SK-N-SH (cell line): ENCODE data around the gene ZNF280C. TPM values are rescaled to one million over a fixed set of nuclear protein-coding genes. Genes with fewer than 3 reads are reported as not detected.

Experiments
- CTCF ChIA-PET: fragments of 300-600, 350-600 bp; formaldehyde crosslinking; extraction: SDS; loops from one replicate; lab custom pipeline; 2021; lab: Yijun Ruan, JAX
- POLR2A ChIA-PET: fragments of 350-600 bp; sonication (Branson Sonifier 250); formaldehyde crosslinking; extraction: SDS; loops from one replicate; lab custom pipeline; 2020; ENCODE audit warnings: antibody characterized with exemption, inconsistent platforms; lab: Yijun Ruan, JAX
- DNase-seq: peaks from one replicate; pipeline ENCODE4 v3.0.0; 2012
- H2AFZ ChIP-seq: fragments of 200-600 bp; sonication (generic); 2 replicates; pipeline ENCODE4 v1.8.1; 2016; ENCODE audit warnings: antibody characterized with exemption, mild to moderate bottlenecking, low read depth
- H3F3A ChIP-seq: fragments of 200-600 bp; sonication (generic); replicated peaks from 2 replicates; pipeline ENCODE3; 2016; ENCODE audit warnings: antibody characterized with exemption, mild to moderate bottlenecking; ENCODE audit not compliant: insufficient read depth
- H3K27ac ChIP-seq, 2 experiments: fragments of 200-500 bp in 1 of 2; fragments of 200-600 bp in 1 of 2; sonication (Bioruptor generic) in 1 of 2; sonication (generic), shearing (Covaris generic) in 1 of 2; 2 replicates each; pipeline versions ENCODE4 v1.5.1 to v1.6.1; 2014 to 2016; ENCODE audit warnings: low read depth in 2 of 2, inconsistent platforms in 1 of 2, low read length in 1 of 2, mild to moderate bottlenecking in 1 of 2, mixed read lengths in 1 of 2
- H3K27me3 ChIP-seq: fragments of 200-600 bp; sonication (generic), shearing (Covaris generic); 2 replicates; pipeline ENCODE4 v1.6.1; 2016; ENCODE audit warnings: mixed run types; ENCODE audit not compliant: insufficient read depth
- H3K36me3 ChIP-seq, 2 experiments: fragments of 200-500 bp in 1 of 2; fragments of 200-600 bp in 1 of 2; sonication (Bioruptor generic) in 1 of 2; sonication (generic) in 1 of 2; replicated peaks in 1 of 2; 2 replicates each; pipeline versions ENCODE3 to v1.5.1; 2014 to 2016; ENCODE audit warnings: low read length in 1 of 2, mild to moderate bottlenecking in 1 of 2; ENCODE audit not compliant: insufficient read depth in 2 of 2, control insufficient read depth in 1 of 2
- H3K4me1 ChIP-seq, 2 experiments: fragments of 200-500 bp in 1 of 2; fragments of 200-600 bp in 1 of 2; sonication (Bioruptor generic) in 1 of 2; sonication (generic), shearing (Covaris generic) in 1 of 2; 2 replicates each; pipeline versions ENCODE4 v1.5.1 to v1.6.1; 2014 to 2016; ENCODE audit warnings: low read depth in 1 of 2, low read length in 1 of 2, mixed run types in 1 of 2; ENCODE audit not compliant: insufficient read depth in 2 of 2, control insufficient read depth in 1 of 2
- H3K4me2 ChIP-seq: fragments of 200-600 bp; sonication (generic), shearing (Covaris generic); 2 replicates; pipeline ENCODE4 v1.6.1; 2017; ENCODE audit warnings: mixed run types
- H3K4me3 ChIP-seq, 2 experiments: fragments of 200-500 bp in 1 of 2; fragments of 200-600 bp in 1 of 2; sonication (Bioruptor generic) in 1 of 2; sonication (generic), shearing (Covaris generic) in 1 of 2; 2 replicates each; pipeline versions ENCODE4 v1.5.1 to v1.8.1; 2014 to 2016; ENCODE audit warnings: low read depth in 2 of 2, inconsistent platforms in 1 of 2, low read length in 1 of 2, mild to moderate bottlenecking in 1 of 2, mixed read lengths in 1 of 2, moderate library complexity in 1 of 2
- H3K79me2 ChIP-seq: fragments of 200-600 bp; sonication (generic); 2 replicates; pipeline ENCODE4 v1.8.1; 2017; ENCODE audit warnings: mild to moderate bottlenecking; ENCODE audit not compliant: insufficient read depth
- H3K9ac ChIP-seq: fragments of 200-600 bp; sonication (generic); 2 replicates; pipeline ENCODE4 v1.6.1; 2017; ENCODE audit warnings: mixed run types
- H3K9me2 ChIP-seq: fragments of 200-600 bp; sonication (generic); 2 replicates; pipeline ENCODE4 v1.6.1; 2017; ENCODE audit warnings: mixed run types
- H3K9me3 ChIP-seq: fragments of 200-600 bp; sonication (generic); 2 replicates; pipeline ENCODE4 v1.6.1; 2017; ENCODE audit warnings: mixed run types, mild to moderate bottlenecking, moderate library complexity
- H4K20me1 ChIP-seq: fragments of 200-600 bp; sonication (generic); 2 replicates; pipeline ENCODE4 v1.6.1; 2017; ENCODE audit warnings: mild to moderate bottlenecking, mixed run types; ENCODE audit not compliant: insufficient read depth
- IRF3 ChIP-seq: fragments of 150-350 bp; IDR thresholded peaks from 2 replicates; pipeline ENCODE4 v1.6.1; 2016; ENCODE audit warnings: mild to moderate bottlenecking, low read depth, low read length
- MXI1 ChIP-seq: IDR thresholded peaks from 2 replicates; pipeline ENCODE4 v1.6.1; 2012; ENCODE audit warnings: mild to moderate bottlenecking, low read depth, low read length, improper control_type of control experiment
- NRF1 ChIP-seq: IDR thresholded peaks from 2 replicates; pipeline ENCODE4 v1.6.1; 2012; ENCODE audit warnings: low read depth, mild to moderate bottlenecking, low read length
- REST ChIP-seq: IDR thresholded peaks from 2 replicates; pipeline ENCODE4 v1.6.1; 2012; ENCODE audit warnings: mild to moderate bottlenecking, low read depth, low read length, moderate library complexity
- SMC3 ChIP-seq: IDR thresholded peaks from 2 replicates; pipeline ENCODE4 v1.6.1; 2012; ENCODE audit warnings: low read depth, low read length, improper control_type of control experiment
- TAF1 ChIP-seq: IDR thresholded peaks from 2 replicates; pipeline ENCODE4 v1.6.1; 2012; ENCODE audit warnings: low read depth, mild to moderate bottlenecking, low read length, moderate library complexity, borderline replicate concordance
- USF2 ChIP-seq: fragments of 150-350 bp; IDR thresholded peaks from 2 replicates; pipeline ENCODE4 v1.6.1; 2017; ENCODE audit warnings: antibody characterized with exemption, low read length, low read depth, borderline replicate concordance
- WGBS: methylation state at CpG from one replicate; pipeline ENCODE4 v1.1.6; 2017; ENCODE audit warnings: low lambda C conversion rate; 5-methylcytosine and 5-hydroxymethylcytosine counted together
- polyA plus RNA-seq, 3 experiments: library from polyadenylated mRNA; depleted of rRNA; stranded (reverse); fragments of >200 nt; gene quantifications; 2 replicates each; pipeline ENCODE4 v1.2.3, GENCODE V29; 2012
- TF ChIP-seq, protein P1 (sequence below): IDR thresholded peaks from 2 replicates; pipeline ENCODE4; 2012
- TF ChIP-seq, protein P2 (sequence below): IDR thresholded peaks from 2 replicates; pipeline ENCODE4 v1.4.0; 2012; ENCODE audit warnings: low read depth

ZNF280C gene
- polyA plus RNA-seq, 1 of the 3 experiments (the other 2 are of a cell fraction) = 2.7 TPM

GRCh38 chrX:130172127-130172845 is 96.4 kb downstream of the ZNF280C start:
- DNase-seq = peak; percentile 48
- ChIA-PET CTCF (interaction anchor here (0.6 to 3.5 kb wide), 7 partner anchors 11 to 95 kb away, joined by 3 to 21 read pairs (median 3); no protein-coding TSS in a partner anchor), POLR2A (interaction anchor here (0.6 to 2.0 kb wide), 5 partner anchors 8 to 92 kb away, joined by 3 to 6 read pairs (median 4); no protein-coding TSS in a partner anchor)
- no peaks in the 10 kb centered on the region for H3K36me3 ChIP-seq
- H3K27me3 ChIP-seq = no peaks in the 10 kb centered on the region; the same call in 1 of the 2 replicates
- H3K79me2 ChIP-seq = no peaks in the 10 kb centered on the region
- H3K27ac ChIP-seq = peak overlapping the region in 1 of 2 experiments; percentile 94; a peak in 2 of 4 replicates
- H4K20me1 ChIP-seq = no peaks in the 10 kb centered on the region
- H3K9me2 ChIP-seq = no peaks in the 10 kb centered on the region
- H3K4me1 ChIP-seq = peaks cover 8 to 14% of the 10 kb centered on the region in 2 experiments; a peak in 2 of 4 replicates
- H3F3A ChIP-seq = peaks cover 8% of the 10 kb centered on the region
- no peak overlapping the region for H3K9ac ChIP-seq
- peak overlapping the region; percentile 71 for H3K4me2 ChIP-seq
- WGBS = 18% methylated on average over 30 of the region's 34 CpGs
- no peak overlapping the region; the same call in 1 of the 2 replicates for H2AFZ ChIP-seq
- peak overlapping the region; percentile 51 to 56 for H3K4me3 ChIP-seq
- H3K9me3 ChIP-seq = no peaks in the 10 kb centered on the region
- TF ChIP-seq MXI1 = 0 out of 2 replicates have a peak, but pooled peaks have one; percentile 21
- no peak for TF ChIP-seq NRF1

- Histone ChIP-seq H3K36me3 (no peaks in the 10 kb centered on the region), H3K9me3 (no peaks in the 10 kb centered on the region), H3K27ac (peak within 1 kb of the TSS in 1 of 2 experiments; percentile 94; a peak in 2 of 4 replicates), H4K20me1 (no peaks in the 10 kb centered on the region), H3K9me2 (no peaks in the 10 kb centered on the region), H3K79me2 (no peaks in the 10 kb centered on the region), H3K4me2 (peak within 1 kb of the TSS; percentile 71), H3K9ac (no peak within 1 kb of the TSS), H2AFZ (no peak within 1 kb of the TSS; the same call in 1 of the 2 replicates), H3K27me3 (no peaks in the 10 kb centered on the region; the same call in 1 of the 2 replicates), H3K4me1 (peaks cover 8 to 19% of the 10 kb centered on the region in 2 experiments; a peak in 2 of 4 replicates), H3K4me3 (peak within 1 kb of the TSS; percentile 51 to 56), H3F3A (peaks cover 8% of the 10 kb centered on the region)
- DNase-seq = peak; percentile 76
- CTCF ChIA-PET = interaction anchor here (0.6 to 3.5 kb wide), 7 partner anchors 11 to 95 kb away, joined by 3 to 21 read pairs (median 3); no protein-coding TSS in a partner anchor
- 59% methylated on average over 38 of the region's 61 CpGs for WGBS
- TF ChIP-seq MXI1 (peak; percentile 26; the same call in 1 of the 2 replicates), TAF1 (no peak), USF2 (no peak), IRF3 (no peak), REST (no peak), SMC3 (no peak)
- TF ChIP-seq, protein P1, sequence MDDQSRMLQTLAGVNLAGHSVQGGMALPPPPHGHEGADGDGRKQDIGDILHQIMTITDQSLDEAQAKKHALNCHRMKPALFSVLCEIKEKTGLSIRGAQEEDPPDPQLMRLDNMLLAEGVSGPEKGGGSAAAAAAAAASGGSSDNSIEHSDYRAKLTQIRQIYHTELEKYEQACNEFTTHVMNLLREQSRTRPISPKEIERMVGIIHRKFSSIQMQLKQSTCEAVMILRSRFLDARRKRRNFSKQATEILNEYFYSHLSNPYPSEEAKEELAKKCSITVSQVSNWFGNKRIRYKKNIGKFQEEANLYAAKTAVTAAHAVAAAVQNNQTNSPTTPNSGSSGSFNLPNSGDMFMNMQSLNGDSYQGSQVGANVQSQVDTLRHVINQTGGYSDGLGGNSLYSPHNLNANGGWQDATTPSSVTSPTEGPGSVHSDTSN = no peak
- TF ChIP-seq, protein P2, sequence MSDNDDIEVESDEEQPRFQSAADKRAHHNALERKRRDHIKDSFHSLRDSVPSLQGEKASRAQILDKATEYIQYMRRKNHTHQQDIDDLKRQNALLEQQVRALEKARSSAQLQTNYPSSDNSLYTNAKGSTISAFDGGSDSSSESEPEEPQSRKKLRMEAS = 0 out of 2 replicates have a peak, but pooled peaks have one; percentile 8
- POLR2A ChIA-PET = interaction anchor here (0.6 to 2.0 kb wide), 6 partner anchors 9 to 92 kb away, joined by 3 to 6 read pairs (median 4); no protein-coding TSS in a partner anchor
Measured at GRCh38 chrX:130171446-130172126, 97.1 kb downstream of the ZNF280C start, which contains the start of gene RAB33A. Gene RAB33A, plus strand, starts transcription at chrX:130171962. Its CDS starts 101 bp downstream, at chrX:130172063.
